NK-92 treated with Interleukin-12 subunit alpha and Interleukin-12 subunit beta, amount 100 ng/mL, for 24 hours (cell line): ENCODE data around the gene LRRC37A3.
"Not testable (repeated sequence)": the region's sequence is repeated elsewhere in the genome, so short reads cannot be mapped to it uniquely, and the experiment has no call there.

Experiments used
- DNase-seq: peaks from one replicate; lab custom pipeline; 2025; lab: John Stamatoyannopoulos, UW

The LRRC37A3 gene

GRCh38 chr17:64830631-64831040, 88.6 kb downstream of the LRRC37A3 start:
- DNase-seq = not testable (repeated sequence)

DNA sequence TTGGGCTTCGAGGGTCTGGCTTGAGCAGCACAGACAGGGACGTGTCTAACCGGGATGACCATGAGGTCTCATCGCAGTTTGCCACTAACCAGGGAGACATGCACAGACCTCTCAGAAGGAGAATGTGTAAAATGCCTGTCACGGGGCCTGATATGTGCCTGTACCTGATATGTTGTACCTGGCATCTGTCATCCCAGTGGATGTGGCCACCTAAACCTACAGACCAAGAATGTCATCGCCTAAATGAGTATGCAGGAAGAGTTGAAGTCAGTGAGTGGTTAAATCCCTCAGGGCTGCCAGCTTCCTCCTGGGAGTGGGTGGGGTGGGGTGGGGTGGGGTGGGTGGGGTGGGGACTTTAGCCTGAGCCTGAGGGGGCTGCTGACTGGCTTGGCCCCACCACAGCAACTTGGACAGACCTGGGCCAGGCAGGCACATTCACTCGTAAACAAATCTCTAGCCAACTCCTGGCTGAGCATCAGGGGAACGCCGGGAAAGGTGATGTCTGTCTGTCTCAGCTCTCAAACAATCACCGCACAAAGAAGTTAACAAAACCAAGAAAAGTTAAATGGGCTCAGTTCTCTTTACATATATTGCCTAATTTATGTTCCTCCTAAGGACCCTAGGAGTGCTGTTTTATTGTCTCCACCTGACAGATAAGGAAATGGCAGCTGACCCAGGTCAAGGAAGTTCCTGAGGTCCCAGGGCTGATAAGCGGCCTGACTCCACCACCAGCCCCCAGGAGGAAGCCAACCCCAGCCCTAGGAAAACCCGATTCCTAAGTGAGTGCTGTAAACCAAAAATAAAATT, 89.3 kb downstream of the LRRC37A3 start:
- not testable (repeated sequence) for DNase-seq

GRCh38 chr17:64829068-64829467, 90.2 kb downstream of the LRRC37A3 start:
- DNase-seq = not testable (repeated sequence)

- not testable (repeated sequence) for DNase-seq
Measured at GRCh38 chr17:64818904-64819303, 100.4 kb downstream of the LRRC37A3 start.

DNA sequence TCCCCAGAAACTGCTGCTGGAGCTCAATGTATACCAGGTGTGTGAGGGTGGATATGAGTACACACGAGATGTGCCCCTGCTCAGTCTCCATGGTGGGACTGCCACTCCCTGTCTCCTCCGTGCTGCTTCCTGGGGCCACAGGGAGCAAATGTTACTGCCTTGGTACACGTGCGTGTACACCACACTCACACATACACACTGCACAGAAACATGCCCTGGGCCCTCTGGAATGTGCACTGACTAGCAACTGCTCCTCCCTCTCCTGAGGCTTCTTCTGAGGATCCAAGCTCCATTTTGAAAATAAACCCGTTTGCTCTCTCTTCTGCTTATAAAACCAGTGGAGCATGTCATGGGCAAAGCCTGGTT, 103.5 kb downstream of the LRRC37A3 start:
- not testable (repeated sequence) for DNase-seq

DNA sequence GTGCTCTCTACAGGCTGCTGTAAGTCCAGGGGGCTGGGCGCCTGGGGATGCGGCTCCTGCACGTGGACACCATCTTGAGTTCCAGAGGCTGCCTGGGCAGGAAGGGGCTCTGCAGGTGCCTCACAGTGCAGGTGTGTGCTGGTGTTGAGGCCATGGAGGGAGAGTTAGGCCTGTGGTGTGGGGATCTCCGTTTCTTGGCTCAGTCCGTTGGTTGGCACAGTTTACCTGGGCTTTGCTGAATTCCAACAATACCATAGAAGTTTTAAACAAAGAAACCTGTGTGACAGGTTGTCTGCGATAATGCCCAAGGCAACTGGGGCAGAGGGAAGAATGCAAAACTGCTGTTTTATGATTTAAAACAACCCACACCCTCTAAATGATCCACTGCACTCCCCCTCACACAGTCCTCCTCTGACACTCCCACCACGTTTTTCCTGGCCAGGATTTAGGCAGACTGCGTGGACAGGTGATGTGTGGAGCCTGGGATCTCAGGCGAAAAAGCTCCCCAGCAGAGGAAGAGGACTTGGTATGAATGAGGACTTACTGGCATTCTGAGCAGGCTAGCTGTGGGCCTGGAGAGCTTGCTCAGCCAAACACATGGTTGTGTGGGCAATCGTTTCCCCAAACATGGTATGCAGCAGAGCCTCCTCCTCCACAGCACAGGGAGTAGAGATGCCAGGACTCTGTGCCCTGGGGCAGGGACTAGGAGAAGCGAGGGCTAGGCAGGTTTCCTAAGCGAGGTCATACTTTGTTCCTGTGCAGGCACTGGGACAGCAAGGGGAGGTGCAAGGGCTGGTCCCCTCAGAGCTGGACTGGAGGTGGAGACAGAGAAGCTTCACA, 104.1 kb downstream of the LRRC37A3 start:
- not testable (repeated sequence) for DNase-seq

GRCh38 chr17:64808178-64808977, 110.9 kb downstream of the LRRC37A3 start:
- peak; percentile 59 for DNase-seq
